Peyer's patch (tissue), 4 donors: ENCODE results near the gene PTPRU. TPM values are rescaled to one million over a fixed set of nuclear protein-coding genes. Genes with fewer than 3 reads are reported as not detected.

Experiments
- DNase-seq, 3 donors: peaks; one replicate each; pipeline ENCODE4 v3.0.0-alpha.2; 2017 to 2019
- H3K27ac ChIP-seq, 4 donors: fragments of 200-600 bp; sonication (generic); one replicate each; pipeline ENCODE4 v1.5.1; 2016 to 2019
- H3K27me3 ChIP-seq, 2 donors: fragments of 200-600 bp; sonication (generic); one replicate each; pipeline ENCODE4 v1.5.1; 2019
- H3K36me3 ChIP-seq, 3 donors: fragments of 200-600 bp; sonication (generic); one replicate each; pipeline ENCODE4 v1.5.1; 2016 to 2019
- H3K4me1 ChIP-seq, 4 donors: fragments of 200-600 bp; sonication (generic); one replicate each; pipeline ENCODE4 v1.5.1; 2016 to 2019
- H3K4me3 ChIP-seq, 4 donors: fragments of 200-600 bp; sonication (generic); 1 replicate in 3 of 4; 2 replicates in 1 of 4; pipeline ENCODE4 v1.5.1; 2016 to 2019; ENCODE audit warnings: mild to moderate bottlenecking in 1 of 4
- H3K9me3 ChIP-seq, 4 donors: fragments of 200-600 bp; sonication (generic); one replicate each; pipeline ENCODE4 v1.5.1; 2016 to 2019; ENCODE audit warnings: mild to moderate bottlenecking in 1 of 4
- CTCF ChIP-seq, 6 experiments: fragments of 450-650 bp in 4 of 6; fragments of 200-600 bp in 2 of 6; sonication (generic) in 1 of 6; IDR thresholded peaks; one replicate each; pipeline ENCODE4 v1.5.1; 2017 to 2019; ENCODE audit warnings: antibody characterized with exemption in 6 of 6, mild to moderate bottlenecking in 3 of 6, moderate library complexity in 1 of 6
- POLR2A ChIP-seq, 2 donors: fragments of 450-650 bp; IDR thresholded peaks; one replicate each; pipeline ENCODE4 v1.5.1; 2017; ENCODE audit warnings: antibody characterized with exemption in 2 of 2, mild to moderate bottlenecking in 2 of 2, moderate library complexity in 2 of 2
- total RNA-seq, 4 donors: library from RNA; depleted of rRNA; stranded (reverse); fragments of >200 nt; gene quantifications; one replicate each; pipeline ENCODE4 v1.1.0, GENCODE V29; 2016

The PTPRU gene
- total RNA-seq, 4 donors from 2014 or later = 0.18 to 5.0 (median 4.0) TPM

GRCh38 chr1:29202053-29202452 lies 34.3 kb upstream of the PTPRU start:
- Histone ChIP-seq H3K36me3 (peaks cover 0 to 35% (median 0%) of the 10 kb centered on the region in 3 donors), H3K9me3 (no peaks in the 10 kb centered on the region), H3K27me3 (no peaks in the 10 kb centered on the region), H3K4me3 (no peak overlapping the region), H3K27ac (peak overlapping the region; percentile 20 to 77 (median 58)), H3K4me1 (peaks cover 0 to 6% (median 3%) of the 10 kb centered on the region in 4 donors)
- no peak for DNase-seq
- TF ChIP-seq CTCF (IDR thresholded peaks at IDR 0.05) = no peak
- TF ChIP-seq POLR2A (IDR thresholded peaks at IDR 0.05) = no peak

GRCh38 chr1:29202584-29203340 lies 33.6 kb upstream of the PTPRU start:
- H3K36me3 ChIP-seq = peaks cover 0 to 35% (median 0%) of the 10 kb centered on the region in 3 donors
- H3K4me1 ChIP-seq = peaks cover 0 to 6% (median 3%) of the 10 kb centered on the region in 4 donors
- H3K4me3 ChIP-seq = no peak overlapping the region
- peak; percentile 91 to 97 (median 94) for DNase-seq
- TF ChIP-seq CTCF (IDR thresholded peaks at IDR 0.05) = peak; percentile 94 to 98 (median 97)
- no peak for TF ChIP-seq POLR2A (IDR thresholded peaks at IDR 0.05)
- peak overlapping the region; percentile 20 to 77 (median 58) for H3K27ac ChIP-seq
- H3K9me3 ChIP-seq = no peaks in the 10 kb centered on the region
- no peaks in the 10 kb centered on the region for H3K27me3 ChIP-seq

- Histone ChIP-seq H3K4me3 (no peak overlapping the region), H3K4me1 (no peaks in the 10 kb centered on the region), H3K27me3 (no peaks in the 10 kb centered on the region), H3K36me3 (peaks cover 0 to 39% (median 0%) of the 10 kb centered on the region in 3 donors), H3K27ac (no peak overlapping the region), H3K9me3 (no peaks in the 10 kb centered on the region)
- DNase-seq = no peak
- TF ChIP-seq CTCF (IDR thresholded peaks at IDR 0.05) = no peak
- TF ChIP-seq POLR2A (IDR thresholded peaks at IDR 0.05) = no peak
These were observed 27.9 kb upstream of the PTPRU start for GRCh38 chr1:29208442-29208841.

GRCh38 chr1:29209173-29209572 lies 27.1 kb upstream of the PTPRU start:
- no peaks in the 10 kb centered on the region for H3K4me1 ChIP-seq
- no peak for DNase-seq
- peaks cover 0 to 43% (median 0%) of the 10 kb centered on the region in 3 donors for H3K36me3 ChIP-seq
- no peaks in the 10 kb centered on the region for H3K27me3 ChIP-seq
- no peaks in the 10 kb centered on the region for H3K9me3 ChIP-seq
- TF ChIP-seq CTCF (IDR thresholded peaks at IDR 0.05) (no peak), POLR2A (IDR thresholded peaks at IDR 0.05) (no peak)
- H3K4me3 ChIP-seq = no peak overlapping the region
- H3K27ac ChIP-seq = no peak overlapping the region

GRCh38 chr1:29210278-29211085 lies 25.8 kb upstream of the PTPRU start:
- Histone ChIP-seq H3K27ac (no peak overlapping the region), H3K9me3 (no peaks in the 10 kb centered on the region), H3K4me3 (no peak overlapping the region), H3K27me3 (no peaks in the 10 kb centered on the region), H3K36me3 (peaks cover 0 to 49% (median 0%) of the 10 kb centered on the region in 3 donors), H3K4me1 (no peaks in the 10 kb centered on the region)
- no peak for TF ChIP-seq POLR2A (IDR thresholded peaks at IDR 0.05)
- TF ChIP-seq CTCF (IDR thresholded peaks at IDR 0.05) = no peak
- DNase-seq = no peak
